HepG2 (cell line): ENCODE measurements around the gene STRADA. TPM values are rescaled to one million over a fixed set of nuclear protein-coding genes. Genes with fewer than 3 reads are reported as not detected.

Source experiments
- BORCS8-MEF2B ChIP-seq: sonication (generic); formaldehyde crosslinking; IDR thresholded peaks from 2 replicates; pipeline ENCODE4 v1.8.0; 2022; ENCODE audit warnings: mild to moderate bottlenecking, missing genetic modification reagents
- EEA1 ChIP-seq: sonication (generic); formaldehyde crosslinking; IDR thresholded peaks from 2 replicates; pipeline ENCODE4 v1.5.1; 2020; ENCODE audit warnings: mild to moderate bottlenecking, missing genetic modification reagents, borderline replicate concordance
- EED ChIP-seq: sonication (generic); formaldehyde crosslinking; IDR thresholded peaks from 2 replicates; pipeline ENCODE4 v1.5.0; 2020; ENCODE audit warnings: mild to moderate bottlenecking, missing genetic modification reagents
- KLF12 ChIP-seq: sonication (generic); formaldehyde crosslinking; IDR thresholded peaks from 2 replicates; pipeline ENCODE4 v1.4.0; 2020; ENCODE audit warnings: missing genetic modification reagents, borderline replicate concordance
- REST ChIP-seq, 2 experiments: IDR thresholded peaks; 2 replicates each; pipeline ENCODE4 v1.6.1; 2011 to 2012; ENCODE audit warnings: low read length in 2 of 2, borderline replicate concordance in 1 of 2, low read depth in 1 of 2, mild to moderate bottlenecking in 1 of 2, moderate library complexity in 1 of 2
- TAF15 ChIP-seq: fragments of 200-400 bp; formaldehyde crosslinking; IDR thresholded peaks from one replicate; pipeline ENCODE4 v1.6.1; 2018; ENCODE audit warnings: mild to moderate bottlenecking, low read depth, low read length; ENCODE audit not compliant: poor library complexity, severe bottlenecking
- ZBTB44 ChIP-seq: sonication (generic); formaldehyde crosslinking; IDR thresholded peaks from 2 replicates; pipeline ENCODE4 v1.4.0; 2020; ENCODE audit warnings: missing genetic modification reagents
- ZBTB7B ChIP-seq: sonication (generic); formaldehyde crosslinking; IDR thresholded peaks from 2 replicates; pipeline ENCODE4 v1.4.0; 2020; ENCODE audit warnings: missing genetic modification reagents
- ZFP36 ChIP-seq: fragments of 150-350 bp; IDR thresholded peaks from 2 replicates; pipeline ENCODE4 v1.6.1; 2018; ENCODE audit warnings: borderline replicate concordance, low read length, low read depth; ENCODE audit not compliant: partially characterized antibody
- ZGPAT ChIP-seq: IDR thresholded peaks from 2 replicates; pipeline ENCODE4 v1.6.1; 2016; ENCODE audit warnings: mild to moderate bottlenecking
- ZNF143 ChIP-seq: sonication (generic); formaldehyde crosslinking; IDR thresholded peaks from 2 replicates; pipeline ENCODE4 v1.4.0; 2020; ENCODE audit warnings: missing genetic modification reagents
- ZNF749 ChIP-seq: sonication (generic); formaldehyde crosslinking; IDR thresholded peaks from 2 replicates; pipeline ENCODE4 v1.8.0; 2022; ENCODE audit warnings: mild to moderate bottlenecking, missing genetic modification reagents, moderate library complexity, borderline replicate concordance
- polyA plus RNA-seq, 8 experiments: library from polyadenylated mRNA; depleted of rRNA in 3 of 8; stranded (reverse) in 7 of 8; unstranded in 1 of 8; fragments of >200 nt; fragmentation: Illumina TruSeq in 4 of 8; extraction: Trizol in 4 of 8; gene quantifications; 2 replicates each; pipeline versions ENCODE4 v1.2.1 to v1.2.3, GENCODE V29; 2011 to 2016; ENCODE audit warnings: low read depth in 4 of 8, missing spikeins in 1 of 8, mixed read lengths in 1 of 8; ENCODE audit not compliant: insufficient read depth in 1 of 8
- total RNA-seq, 5 experiments: library from RNA; depleted of rRNA; stranded (reverse); fragments of >200 nt; fragmentation: Illumina TruSeq; extraction: Trizol; gene quantifications; 2 replicates each; pipeline ENCODE4 v1.2.3, GENCODE V29; 2016; ENCODE audit warnings: low read depth in 1 of 5
- TF ChIP-seq, protein P1 (sequence below): sonication (generic); formaldehyde crosslinking; IDR thresholded peaks from 2 replicates; pipeline ENCODE4 v1.4.0; 2020; ENCODE audit warnings: missing genetic modification reagents
- TF ChIP-seq, protein P2 (sequence below): fragments of 450-650 bp; IDR thresholded peaks from 2 replicates; pipeline ENCODE4 v1.6.1; 2017
- TF ChIP-seq, protein P3 (sequence below): sonication (generic); formaldehyde crosslinking; IDR thresholded peaks from 2 replicates; pipeline ENCODE4 v1.4.0; 2020; ENCODE audit warnings: missing genetic modification reagents

The STRADA gene
- total and polyA plus RNA-seq, 2 of the 13 experiments (the other 11 are each of a cell fraction or from before 2014, with no cell fraction given), result 17.6 to 17.9 TPM

DNA sequence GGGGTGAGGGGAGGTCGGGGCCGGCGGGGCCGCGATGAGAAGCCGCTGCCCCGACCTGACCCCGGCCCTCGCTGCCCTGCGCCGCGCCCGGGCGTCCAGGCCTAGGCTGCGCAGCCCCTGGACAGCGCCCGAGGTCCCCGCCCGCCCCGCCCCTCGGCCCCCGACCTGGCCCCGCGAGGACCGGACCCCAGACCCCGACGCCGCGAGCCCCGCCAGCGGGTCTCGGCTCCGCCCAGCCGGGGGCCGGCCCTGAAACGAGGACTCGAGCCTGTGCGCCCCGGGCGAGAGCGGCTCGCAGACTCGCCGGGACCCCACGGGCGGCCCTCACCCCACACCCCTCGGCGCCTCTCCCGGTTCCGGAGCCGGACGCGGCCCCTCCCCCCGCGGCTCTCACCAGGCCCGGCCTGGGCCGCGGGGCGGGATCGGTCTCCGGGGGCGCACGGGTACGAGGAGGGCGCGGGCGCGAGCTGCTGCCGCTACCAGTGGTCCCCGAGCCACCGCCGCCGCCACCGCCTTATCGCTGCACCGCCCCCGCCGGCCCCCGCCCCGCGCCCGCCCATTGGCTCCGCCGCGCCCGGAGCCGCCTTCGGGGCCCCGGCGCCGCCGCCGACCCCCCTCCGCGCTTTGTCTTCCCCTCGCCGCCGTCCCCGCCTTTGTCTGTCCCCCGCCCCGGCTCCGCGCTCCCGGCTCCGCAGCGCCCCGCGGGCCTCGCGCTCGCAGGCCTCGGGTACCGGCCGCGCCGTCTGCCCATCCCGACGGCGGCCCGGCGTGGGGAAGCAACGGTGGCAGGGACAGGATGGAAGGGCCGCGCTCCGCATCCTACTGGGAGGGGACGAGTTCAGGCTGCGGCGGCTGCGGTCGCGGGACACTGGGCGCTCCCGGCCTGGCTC, 41.7 kb downstream of the STRADA start, which contains the start of gene LIMD2 (continued):
- TF ChIP-seq ZNF749 (no peak), EEA1 (CRISPR knock-in tag) (peak; percentile 36; the same call in 1 of the 2 replicates), KLF12 (no peak), ZBTB7B (peak; percentile 8; the same call in 1 of the 2 replicates), BORCS8-MEF2B (CRISPR knock-in tag) (no peak), TAF15 (peak; percentile 49), ZNF143 (CRISPR knock-in tag) (no peak), ZGPAT (CRISPR knock-in tag) (0 out of 2 replicates have a peak, but pooled peaks have one; percentile 5), REST (IDR thresholded peaks at IDR 0.05; ENCODE audit: borderline replicate concordance in 1 of 2, low read depth in 1 of 2, low read length in 2 of 2) (peak; percentile 49 to 73; a peak in 3 of 4 replicates), ZBTB44 (CRISPR knock-in tag) (no peak), ZFP36 (no peak), EED (CRISPR knock-in tag) (no peak)
- TF ChIP-seq, protein P1, sequence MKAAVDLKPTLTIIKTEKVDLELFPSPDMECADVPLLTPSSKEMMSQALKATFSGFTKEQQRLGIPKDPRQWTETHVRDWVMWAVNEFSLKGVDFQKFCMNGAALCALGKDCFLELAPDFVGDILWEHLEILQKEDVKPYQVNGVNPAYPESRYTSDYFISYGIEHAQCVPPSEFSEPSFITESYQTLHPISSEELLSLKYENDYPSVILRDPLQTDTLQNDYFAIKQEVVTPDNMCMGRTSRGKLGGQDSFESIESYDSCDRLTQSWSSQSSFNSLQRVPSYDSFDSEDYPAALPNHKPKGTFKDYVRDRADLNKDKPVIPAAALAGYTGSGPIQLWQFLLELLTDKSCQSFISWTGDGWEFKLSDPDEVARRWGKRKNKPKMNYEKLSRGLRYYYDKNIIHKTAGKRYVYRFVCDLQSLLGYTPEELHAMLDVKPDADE (CRISPR knock-in tag), result 0 out of 2 replicates have a peak, but pooled peaks have one; percentile 37
- TF ChIP-seq, protein P2, sequence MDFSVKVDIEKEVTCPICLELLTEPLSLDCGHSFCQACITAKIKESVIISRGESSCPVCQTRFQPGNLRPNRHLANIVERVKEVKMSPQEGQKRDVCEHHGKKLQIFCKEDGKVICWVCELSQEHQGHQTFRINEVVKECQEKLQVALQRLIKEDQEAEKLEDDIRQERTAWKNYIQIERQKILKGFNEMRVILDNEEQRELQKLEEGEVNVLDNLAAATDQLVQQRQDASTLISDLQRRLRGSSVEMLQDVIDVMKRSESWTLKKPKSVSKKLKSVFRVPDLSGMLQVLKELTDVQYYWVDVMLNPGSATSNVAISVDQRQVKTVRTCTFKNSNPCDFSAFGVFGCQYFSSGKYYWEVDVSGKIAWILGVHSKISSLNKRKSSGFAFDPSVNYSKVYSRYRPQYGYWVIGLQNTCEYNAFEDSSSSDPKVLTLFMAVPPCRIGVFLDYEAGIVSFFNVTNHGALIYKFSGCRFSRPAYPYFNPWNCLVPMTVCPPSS, result no peak
- TF ChIP-seq, protein P3, sequence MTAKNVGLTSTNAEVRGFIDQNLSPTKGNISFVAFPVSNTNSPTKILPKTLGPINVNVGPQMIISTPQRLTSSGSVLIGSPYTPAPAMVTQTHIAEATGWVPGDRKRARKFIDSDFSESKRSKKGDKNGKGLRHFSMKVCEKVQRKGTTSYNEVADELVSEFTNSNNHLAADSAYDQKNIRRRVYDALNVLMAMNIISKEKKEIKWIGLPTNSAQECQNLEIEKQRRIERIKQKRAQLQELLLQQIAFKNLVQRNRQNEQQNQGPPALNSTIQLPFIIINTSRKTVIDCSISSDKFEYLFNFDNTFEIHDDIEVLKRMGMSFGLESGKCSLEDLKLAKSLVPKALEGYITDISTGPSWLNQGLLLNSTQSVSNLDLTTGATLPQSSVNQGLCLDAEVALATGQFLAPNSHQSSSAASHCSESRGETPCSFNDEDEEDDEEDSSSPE (CRISPR knock-in tag), result peak; percentile 14
